DOHH2 (cell line): ENCODE measurements around the gene BRAF.

ENCODE experiments used
- EZH2phosphoT487 ChIP-seq: fragments of 200-600 bp; sonication (generic); IDR thresholded peaks from 2 replicates; pipeline ENCODE4 v1.6.1; 2017; ENCODE audit warnings: borderline replicate concordance, mild to moderate bottlenecking, antibody characterized with exemption, low read length, moderate library complexity, mixed read lengths
- TF ChIP-seq, protein P1 (sequence below): fragments of 200-600 bp; sonication (generic); IDR thresholded peaks from one replicate; pipeline ENCODE4 v1.5.1; 2014; ENCODE audit warnings: antibody characterized with exemption, mild to moderate bottlenecking, low read depth, low read length; ENCODE audit not compliant: poor library complexity, severe bottlenecking

DNA sequence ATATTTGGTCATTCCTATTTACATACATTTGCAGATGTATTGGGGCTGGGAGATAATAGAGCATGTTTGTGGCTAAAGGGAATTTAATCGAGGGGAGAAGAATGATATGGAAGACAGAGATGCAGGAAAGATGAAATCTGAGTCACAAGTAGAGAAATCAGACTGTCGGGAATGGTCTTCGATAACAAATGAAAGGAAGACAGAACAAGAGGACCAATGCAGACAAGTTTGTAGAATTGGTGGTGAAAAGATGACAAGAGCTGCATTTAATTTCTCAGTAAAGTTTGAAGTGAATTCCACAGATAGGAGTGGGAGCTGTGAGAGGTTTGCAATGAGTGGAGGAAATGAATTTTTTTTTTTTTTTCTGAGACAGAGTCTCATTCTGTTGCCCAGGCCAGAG, 60.0 kb downstream of the BRAF start:
- TF ChIP-seq, protein P1, sequence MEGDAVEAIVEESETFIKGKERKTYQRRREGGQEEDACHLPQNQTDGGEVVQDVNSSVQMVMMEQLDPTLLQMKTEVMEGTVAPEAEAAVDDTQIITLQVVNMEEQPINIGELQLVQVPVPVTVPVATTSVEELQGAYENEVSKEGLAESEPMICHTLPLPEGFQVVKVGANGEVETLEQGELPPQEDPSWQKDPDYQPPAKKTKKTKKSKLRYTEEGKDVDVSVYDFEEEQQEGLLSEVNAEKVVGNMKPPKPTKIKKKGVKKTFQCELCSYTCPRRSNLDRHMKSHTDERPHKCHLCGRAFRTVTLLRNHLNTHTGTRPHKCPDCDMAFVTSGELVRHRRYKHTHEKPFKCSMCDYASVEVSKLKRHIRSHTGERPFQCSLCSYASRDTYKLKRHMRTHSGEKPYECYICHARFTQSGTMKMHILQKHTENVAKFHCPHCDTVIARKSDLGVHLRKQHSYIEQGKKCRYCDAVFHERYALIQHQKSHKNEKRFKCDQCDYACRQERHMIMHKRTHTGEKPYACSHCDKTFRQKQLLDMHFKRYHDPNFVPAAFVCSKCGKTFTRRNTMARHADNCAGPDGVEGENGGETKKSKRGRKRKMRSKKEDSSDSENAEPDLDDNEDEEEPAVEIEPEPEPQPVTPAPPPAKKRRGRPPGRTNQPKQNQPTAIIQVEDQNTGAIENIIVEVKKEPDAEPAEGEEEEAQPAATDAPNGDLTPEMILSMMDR = no peak
- no peak for TF ChIP-seq EZH2phosphoT487
